ENCODE data around the gene WDR62. TPM values are rescaled to one million over a fixed set of nuclear protein-coding genes. Genes with fewer than 3 reads are reported as not detected.

The WDR62 gene
- total RNA-seq, 2 experiments from 2014 or later: 44.5 to 60.2 TPM

DNA sequence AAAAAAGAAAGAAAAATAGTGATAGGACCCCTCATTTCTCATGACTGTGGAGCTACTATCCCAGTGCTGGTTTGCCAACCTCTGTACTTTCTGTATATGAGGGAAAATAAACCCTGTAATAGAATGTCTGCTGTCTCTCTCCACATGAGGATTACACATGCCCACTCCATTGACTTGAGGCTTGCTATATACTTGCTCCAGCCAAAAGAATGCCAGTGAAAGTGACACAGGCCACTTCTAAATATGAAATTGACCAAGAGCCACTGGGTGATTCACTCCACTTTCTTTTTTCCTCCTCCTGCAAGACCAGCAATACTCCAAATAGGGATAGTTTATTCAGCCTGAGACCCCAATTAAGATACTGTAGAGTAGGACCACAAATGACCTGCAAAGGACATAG, 6.9 kb upstream of the WDR62 start:
- intact Hi-C loops (cut with micrococcal nuclease; ENCODE audit: unreplicated experiment): no loop called here
- ChIA-PET POLR2A (interaction anchor here (0.6 kb wide), 1 partner anchor 107 kb away, joined by 3 read pairs; no protein-coding TSS in a partner anchor), CTCF (ENCODE audit: unreplicated experiment) (no interaction called here)
- H3K36me3 ChIP-seq (ENCODE audit: insufficient read depth, low read length): no peaks in the 10 kb centered on the region
- H3K9me3 ChIP-seq (ENCODE audit: low read length): no peaks in the 10 kb centered on the region
- TF ChIP-seq EZH2phosphoT487 (IDR thresholded peaks at IDR 0.05; ENCODE audit: borderline replicate concordance, low read depth, low read length): no peak
- TF ChIP-seq, protein P1, sequence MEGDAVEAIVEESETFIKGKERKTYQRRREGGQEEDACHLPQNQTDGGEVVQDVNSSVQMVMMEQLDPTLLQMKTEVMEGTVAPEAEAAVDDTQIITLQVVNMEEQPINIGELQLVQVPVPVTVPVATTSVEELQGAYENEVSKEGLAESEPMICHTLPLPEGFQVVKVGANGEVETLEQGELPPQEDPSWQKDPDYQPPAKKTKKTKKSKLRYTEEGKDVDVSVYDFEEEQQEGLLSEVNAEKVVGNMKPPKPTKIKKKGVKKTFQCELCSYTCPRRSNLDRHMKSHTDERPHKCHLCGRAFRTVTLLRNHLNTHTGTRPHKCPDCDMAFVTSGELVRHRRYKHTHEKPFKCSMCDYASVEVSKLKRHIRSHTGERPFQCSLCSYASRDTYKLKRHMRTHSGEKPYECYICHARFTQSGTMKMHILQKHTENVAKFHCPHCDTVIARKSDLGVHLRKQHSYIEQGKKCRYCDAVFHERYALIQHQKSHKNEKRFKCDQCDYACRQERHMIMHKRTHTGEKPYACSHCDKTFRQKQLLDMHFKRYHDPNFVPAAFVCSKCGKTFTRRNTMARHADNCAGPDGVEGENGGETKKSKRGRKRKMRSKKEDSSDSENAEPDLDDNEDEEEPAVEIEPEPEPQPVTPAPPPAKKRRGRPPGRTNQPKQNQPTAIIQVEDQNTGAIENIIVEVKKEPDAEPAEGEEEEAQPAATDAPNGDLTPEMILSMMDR (conservative IDR thresholded peaks at IDR 0.05; ENCODE audit: low read length): no peak
- H3K79me2 ChIP-seq (ENCODE audit: insufficient read depth, low read depth, low read length): no peaks in the 10 kb centered on the region; the same call in 1 of the 2 replicates
- peaks cover 10% of the 10 kb centered on the region for H3K4me1 ChIP-seq (ENCODE audit: insufficient read depth, low read length, poor library complexity, severe bottlenecking)
- BruUV-seq (replicated peaks): no TSS peak
- no peak overlapping the region for H3K4me2 ChIP-seq (ENCODE audit: low read length)
- no peak overlapping the region for H3K27ac ChIP-seq (ENCODE audit: low read depth, low read length, poor library complexity, severe bottlenecking)
- H4K20me1 ChIP-seq (ENCODE audit: insufficient read depth, low read length): no peaks in the 10 kb centered on the region
- H3K4me3 ChIP-seq (ENCODE audit: low read depth, low read length, poor library complexity, severe bottlenecking): no peak overlapping the region
- no peaks in the 10 kb centered on the region for H3K9me2 ChIP-seq (ENCODE audit: insufficient read depth, low read length)
- DNase-seq (ENCODE audit: low spot score): no peak
- H2AFZ ChIP-seq (ENCODE audit: low read length): no peak overlapping the region

DNA sequence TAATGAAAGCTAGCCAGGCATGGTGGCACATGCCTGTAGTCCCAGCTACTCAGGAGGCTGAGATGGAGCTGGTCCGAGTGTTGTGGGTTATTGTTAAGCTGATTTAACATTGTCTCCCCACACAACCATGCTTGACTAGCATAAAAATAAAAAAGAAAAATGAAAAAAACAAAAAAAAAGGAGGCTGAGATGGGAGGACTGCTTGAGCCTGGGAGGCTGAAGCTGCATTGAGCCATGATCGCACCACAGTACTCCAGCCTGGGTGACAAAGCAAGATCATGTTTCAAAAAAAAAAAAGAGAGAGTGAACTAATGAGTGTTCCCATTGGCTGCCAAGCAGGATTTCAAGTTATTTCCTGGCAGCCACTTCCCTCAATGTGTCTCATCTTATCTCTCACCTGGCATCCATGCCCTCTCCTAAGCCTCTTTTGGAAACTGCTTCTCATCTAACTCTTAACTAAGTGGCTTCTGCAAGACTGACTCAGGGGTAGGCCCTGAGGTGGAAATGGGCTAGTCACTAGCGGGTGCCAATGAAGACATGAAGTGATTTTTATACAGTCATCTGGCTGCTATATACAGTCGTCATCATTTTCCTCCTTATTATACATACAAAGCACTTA, 5.5 kb upstream of the WDR62 start:
- TF ChIP-seq, protein P1 (conservative IDR thresholded peaks at IDR 0.05; ENCODE audit: low read length): no peak
- TF ChIP-seq EZH2phosphoT487 (IDR thresholded peaks at IDR 0.05; ENCODE audit: borderline replicate concordance, low read depth, low read length): no peak
- Histone ChIP-seq H3K4me3 (ENCODE audit: low read depth, low read length, poor library complexity, severe bottlenecking) (no peak overlapping the region), H4K20me1 (ENCODE audit: insufficient read depth, low read length) (no peaks in the 10 kb centered on the region), H3K27ac (ENCODE audit: low read depth, low read length, poor library complexity, severe bottlenecking) (no peak overlapping the region), H3K4me1 (ENCODE audit: insufficient read depth, low read length, poor library complexity, severe bottlenecking) (peaks cover 14% of the 10 kb centered on the region), H3K9me3 (ENCODE audit: low read length) (no peaks in the 10 kb centered on the region), H3K9me2 (ENCODE audit: insufficient read depth, low read length) (no peaks in the 10 kb centered on the region), H3K4me2 (ENCODE audit: low read length) (no peak overlapping the region), H3K79me2 (ENCODE audit: insufficient read depth, low read depth, low read length) (peaks cover 3% of the 10 kb centered on the region; the same call in 1 of the 2 replicates), H3K36me3 (ENCODE audit: insufficient read depth, low read length) (no peaks in the 10 kb centered on the region), H2AFZ (ENCODE audit: low read length) (no peak overlapping the region)
- BruUV-seq (replicated peaks): no TSS peak
- POLR2A ChIA-PET: no interaction called here
- CTCF ChIA-PET (ENCODE audit: unreplicated experiment): no interaction called here
- DNase-seq (ENCODE audit: low spot score): no peak
- intact Hi-C loops (cut with micrococcal nuclease; ENCODE audit: unreplicated experiment): no loop called here

DNA sequence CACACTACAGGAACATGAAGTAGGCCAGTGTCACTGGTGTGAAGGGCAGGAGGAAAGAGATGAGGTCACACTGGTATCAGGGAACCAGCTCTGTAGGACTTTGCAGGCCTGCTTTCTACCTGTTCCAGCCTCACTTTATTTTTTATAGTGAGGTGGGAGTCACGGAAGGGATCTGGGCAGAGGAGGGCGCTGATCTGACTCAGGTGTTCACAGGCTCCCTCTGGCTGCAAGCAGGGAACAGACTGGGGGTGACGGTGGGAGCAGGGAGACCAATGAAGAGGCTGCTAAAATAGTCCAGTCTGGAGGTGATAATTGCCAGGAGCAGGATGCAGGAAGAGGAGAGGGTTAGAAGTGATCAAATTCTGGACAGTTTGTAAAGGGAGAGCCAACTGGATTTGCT, 3.5 kb upstream of the WDR62 start:
- Histone ChIP-seq H3K79me2 (ENCODE audit: insufficient read depth, low read depth, low read length) (peaks cover 17% of the 10 kb centered on the region), H3K9me2 (ENCODE audit: insufficient read depth, low read length) (no peaks in the 10 kb centered on the region), H3K4me3 (ENCODE audit: low read depth, low read length, poor library complexity, severe bottlenecking) (no peak overlapping the region), H3K27ac (ENCODE audit: low read depth, low read length, poor library complexity, severe bottlenecking) (no peak overlapping the region), H3K36me3 (ENCODE audit: insufficient read depth, low read length) (peaks cover 2% of the 10 kb centered on the region), H3K4me1 (ENCODE audit: insufficient read depth, low read length, poor library complexity, severe bottlenecking) (peaks cover 20% of the 10 kb centered on the region), H3K9me3 (ENCODE audit: low read length) (no peaks in the 10 kb centered on the region), H2AFZ (ENCODE audit: low read length) (no peak overlapping the region), H3K4me2 (ENCODE audit: low read length) (no peak overlapping the region), H4K20me1 (ENCODE audit: insufficient read depth, low read length) (peaks cover 7% of the 10 kb centered on the region)
- intact Hi-C loops (cut with micrococcal nuclease; ENCODE audit: unreplicated experiment): loop anchor here (10.0 kb wide), 1 partner anchor 406 kb away; the partner anchor contains the start of genes COX6B1 and ETV2
- ChIA-PET CTCF (ENCODE audit: unreplicated experiment) (no interaction called here), POLR2A (no interaction called here)
- no peak for TF ChIP-seq EZH2phosphoT487 (IDR thresholded peaks at IDR 0.05; ENCODE audit: borderline replicate concordance, low read depth, low read length)
- TF ChIP-seq, protein P1 (conservative IDR thresholded peaks at IDR 0.05; ENCODE audit: low read length): peak; percentile 80
- BruUV-seq (replicated peaks): no TSS peak
- peak; percentile 40 for DNase-seq (ENCODE audit: low spot score)

Data from OCI-LY7 (cell line).